ENCODE results near the gene ETDB. TPM values are rescaled to one million over a fixed set of nuclear protein-coding genes. Genes with fewer than 3 reads are reported as not detected.

Gene ETDB
- total and polyA plus RNA-seq, 8 donors, result 0.33 TPM; not detected in 7

DNA sequence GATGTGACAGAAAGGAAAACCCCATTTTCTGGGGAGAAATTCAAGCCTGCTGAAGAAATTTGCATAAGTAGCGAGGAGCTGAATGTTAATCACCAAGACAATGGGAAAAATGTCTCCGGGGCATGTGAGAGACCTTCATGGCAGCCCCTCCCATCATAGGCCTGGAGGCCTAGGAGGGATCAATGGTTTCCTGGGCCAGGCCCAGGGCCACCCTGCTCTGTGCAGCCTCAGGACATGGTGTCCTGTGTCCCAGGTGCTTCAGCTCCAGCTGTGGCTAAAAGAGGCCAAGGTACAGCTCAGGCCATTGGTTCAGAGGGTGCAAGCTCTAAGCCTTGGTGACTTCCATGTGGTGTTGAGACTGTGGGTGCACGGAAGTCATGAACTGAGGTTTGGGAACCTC, 31.2 kb downstream of the ETDB start:
- no peak overlapping the region for H3K4me3 ChIP-seq
- no peaks in the 10 kb centered on the region for H3K36me3 ChIP-seq
- intact Hi-C loops (cut with DNase I), result loop anchor here in 1 of 2 donors (10.0 kb wide), 1 partner anchor 124 kb away; no protein-coding TSS in a partner anchor
- no peaks in the 10 kb centered on the region for H3K4me1 ChIP-seq
- no peak overlapping the region for H3K27ac ChIP-seq
- TF ChIP-seq, protein P1, sequence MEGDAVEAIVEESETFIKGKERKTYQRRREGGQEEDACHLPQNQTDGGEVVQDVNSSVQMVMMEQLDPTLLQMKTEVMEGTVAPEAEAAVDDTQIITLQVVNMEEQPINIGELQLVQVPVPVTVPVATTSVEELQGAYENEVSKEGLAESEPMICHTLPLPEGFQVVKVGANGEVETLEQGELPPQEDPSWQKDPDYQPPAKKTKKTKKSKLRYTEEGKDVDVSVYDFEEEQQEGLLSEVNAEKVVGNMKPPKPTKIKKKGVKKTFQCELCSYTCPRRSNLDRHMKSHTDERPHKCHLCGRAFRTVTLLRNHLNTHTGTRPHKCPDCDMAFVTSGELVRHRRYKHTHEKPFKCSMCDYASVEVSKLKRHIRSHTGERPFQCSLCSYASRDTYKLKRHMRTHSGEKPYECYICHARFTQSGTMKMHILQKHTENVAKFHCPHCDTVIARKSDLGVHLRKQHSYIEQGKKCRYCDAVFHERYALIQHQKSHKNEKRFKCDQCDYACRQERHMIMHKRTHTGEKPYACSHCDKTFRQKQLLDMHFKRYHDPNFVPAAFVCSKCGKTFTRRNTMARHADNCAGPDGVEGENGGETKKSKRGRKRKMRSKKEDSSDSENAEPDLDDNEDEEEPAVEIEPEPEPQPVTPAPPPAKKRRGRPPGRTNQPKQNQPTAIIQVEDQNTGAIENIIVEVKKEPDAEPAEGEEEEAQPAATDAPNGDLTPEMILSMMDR (IDR thresholded peaks at IDR 0.05), result no peak
- ATAC-seq (no peak), DNase-seq (no peak)
- no peaks in the 10 kb centered on the region for H3K9me3 ChIP-seq
- no peaks in the 10 kb centered on the region for H3K27me3 ChIP-seq

DNA sequence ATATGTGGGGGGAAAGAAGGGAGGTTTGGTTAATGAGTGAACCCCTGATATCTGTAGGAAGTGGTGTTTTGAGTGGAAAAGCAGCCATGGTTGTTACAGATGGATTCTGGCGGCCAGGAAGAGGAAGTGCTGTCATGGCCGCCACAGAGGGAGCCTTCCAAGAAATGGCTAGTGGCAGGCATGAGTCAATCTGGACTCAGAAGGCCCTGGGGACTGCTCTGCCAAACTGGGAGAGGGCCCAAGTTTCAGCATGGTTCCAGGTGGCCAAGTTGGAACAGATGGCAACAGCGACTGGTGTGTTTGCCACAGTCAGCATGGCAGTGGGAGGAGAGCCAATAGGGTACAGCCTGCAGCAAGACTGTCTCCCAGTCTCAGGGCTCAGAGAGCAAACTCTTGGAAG, 32.5 kb downstream of the ETDB start:
- ATAC-seq, result no peak
- TF ChIP-seq, protein P1 (IDR thresholded peaks at IDR 0.05), result no peak
- Histone ChIP-seq H3K9me3 (no peaks in the 10 kb centered on the region), H3K27ac (no peak overlapping the region), H3K4me3 (no peak overlapping the region), H3K36me3 (no peaks in the 10 kb centered on the region), H3K27me3 (no peaks in the 10 kb centered on the region), H3K4me1 (no peaks in the 10 kb centered on the region)
- DNase-seq, result no peak
- intact Hi-C loops (cut with DNase I), result loop anchor here in 1 of 2 donors (10.0 kb wide), 1 partner anchor 123 kb away; no protein-coding TSS in a partner anchor

DNA sequence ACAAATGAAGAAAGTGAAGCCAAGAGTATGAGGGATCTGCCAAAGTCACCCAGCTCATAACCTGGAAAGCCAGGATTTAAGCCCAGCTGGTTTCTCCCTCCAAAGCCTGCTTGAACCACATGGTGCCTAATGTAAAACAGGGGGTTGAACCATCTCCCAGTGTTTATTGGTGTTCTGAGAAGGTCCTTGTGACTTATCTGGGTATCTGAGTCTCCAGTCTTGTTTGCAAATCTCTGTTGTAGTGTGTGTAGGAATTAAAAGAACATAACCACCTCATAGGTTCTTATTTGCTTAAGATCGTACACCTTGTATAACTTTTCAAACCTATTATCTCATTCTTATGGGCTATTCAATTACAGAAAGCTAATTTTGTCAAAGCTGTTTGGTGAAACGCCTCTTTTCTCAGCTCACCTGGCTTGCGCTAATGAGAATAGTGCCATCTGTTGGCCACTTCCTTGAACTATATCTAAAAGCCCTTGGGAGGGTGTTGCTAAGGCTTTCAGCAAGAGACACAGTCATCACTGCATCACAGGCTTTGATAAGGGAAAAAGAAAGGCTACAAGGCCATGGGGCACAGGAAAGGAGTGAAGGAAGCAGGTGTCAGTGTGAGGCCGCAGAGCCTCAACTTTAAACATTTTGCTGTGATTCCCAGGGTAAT, 34.0 kb downstream of the ETDB start:
- no peak overlapping the region for H3K4me3 ChIP-seq
- DNase-seq (peak in 2 of 4 donors; percentile 28 to 48), ATAC-seq (peak; percentile 96)
- intact Hi-C loops (cut with DNase I), result loop anchor here in 1 of 2 donors (10.0 kb wide), 1 partner anchor 122 kb away; no protein-coding TSS in a partner anchor
- TF ChIP-seq, protein P1 (IDR thresholded peaks at IDR 0.05), result peak; percentile 51 to 52
- no peak overlapping the region for H3K27ac ChIP-seq
- H3K9me3 ChIP-seq, result no peaks in the 10 kb centered on the region
- H3K36me3 ChIP-seq, result no peaks in the 10 kb centered on the region
- H3K4me1 ChIP-seq, result no peaks in the 10 kb centered on the region
- no peaks in the 10 kb centered on the region for H3K27me3 ChIP-seq

DNA sequence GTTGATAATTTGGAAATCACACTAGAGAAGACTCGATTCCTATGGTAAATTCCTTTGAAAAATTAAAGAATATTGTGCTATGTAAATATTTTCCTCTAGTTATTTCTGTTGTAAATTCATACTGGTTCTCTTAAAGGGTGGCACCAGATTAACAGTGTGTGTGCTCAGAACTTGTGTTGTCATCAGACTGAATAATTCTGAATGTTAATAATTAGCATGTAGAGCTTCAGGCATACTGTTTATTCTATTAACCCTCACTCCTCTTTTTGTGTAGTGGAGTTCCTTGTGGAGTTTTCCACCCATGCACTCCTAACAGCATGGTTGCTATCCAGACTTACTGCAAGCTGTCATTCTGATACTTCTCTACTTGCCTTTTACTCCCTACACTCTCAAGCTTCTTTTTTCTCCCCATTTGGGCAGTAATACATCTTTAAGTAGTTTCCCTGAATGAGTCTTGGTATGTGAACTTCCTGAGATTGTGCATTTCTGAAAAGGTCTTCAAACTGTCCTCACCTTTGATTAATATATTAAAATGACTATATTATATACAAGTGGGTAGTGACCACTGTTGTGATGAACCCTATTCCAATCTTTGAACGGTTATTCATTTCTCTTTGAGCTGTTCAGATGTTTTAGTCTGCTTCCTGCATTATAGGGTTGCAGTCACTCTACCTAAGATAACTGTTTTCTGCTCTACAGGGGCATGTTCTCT, 38.5 kb downstream of the ETDB start:
- no peak overlapping the region for H3K4me3 ChIP-seq
- no peak for DNase-seq
- H3K27me3 ChIP-seq, result no peaks in the 10 kb centered on the region
- ATAC-seq, result no peak
- no peaks in the 10 kb centered on the region for H3K4me1 ChIP-seq
- intact Hi-C loops (cut with DNase I), result loop anchor here in 1 of 2 donors (10.0 kb wide), 1 partner anchor 117 kb away; no protein-coding TSS in a partner anchor
- no peaks in the 10 kb centered on the region for H3K36me3 ChIP-seq
- no peak overlapping the region for H3K27ac ChIP-seq
- TF ChIP-seq, protein P1 (IDR thresholded peaks at IDR 0.05), result no peak
- H3K9me3 ChIP-seq, result no peaks in the 10 kb centered on the region

Other genes starting within 250 kb of the ETDB start
- gene MOSPD1, start 205.3 kb downstream of the ETDB start, total RNA-seq, result 10 to 100 TPM; 12.0 to 15.8 TPM
- gene MOSPD1, start 205.3 kb downstream of the ETDB start, polyA plus RNA-seq (ENCODE audit: insufficient read length in 6 of 6), result 10 to 100 TPM; 12.6 to 15.6 (median 13.4) TPM
- 1 to 10 TPM; 3.0 to 4.4 TPM for gene SMIM10, start 129.5 kb downstream of the ETDB start, total RNA-seq
- 1 to 10 TPM; 6.1 to 8.2 (median 7.1) TPM for gene SMIM10, start 129.5 kb downstream of the ETDB start, polyA plus RNA-seq (ENCODE audit: insufficient read length in 6 of 6)
- gene RTL8B, start 98.0 kb downstream of the ETDB start, total RNA-seq, result 10 to 100 TPM; 15.4 to 18.7 TPM
- gene RTL8B, start 98.0 kb downstream of the ETDB start, polyA plus RNA-seq (ENCODE audit: insufficient read length in 6 of 6), result 10 to 100 TPM; 15.2 to 22.4 (median 20.7) TPM
- 100 to 1,000 TPM in 1 of 2 donors, 10 to 100 TPM in 1; 89.5 to 132 TPM for gene RTL8C, start 88.2 kb downstream of the ETDB start, total RNA-seq
- gene RTL8C, start 88.2 kb downstream of the ETDB start, polyA plus RNA-seq (ENCODE audit: insufficient read length in 6 of 6), result 100 to 1,000 TPM; 171 to 253 (median 219) TPM
- 10 to 100 TPM; 30.0 to 36.6 TPM for gene RTL8A, start 68.4 kb downstream of the ETDB start, total RNA-seq
- 10 to 100 TPM; 61.0 to 74.3 (median 71.5) TPM for gene RTL8A, start 68.4 kb downstream of the ETDB start, polyA plus RNA-seq (ENCODE audit: insufficient read length in 6 of 6)
- 1 to 10 TPM; 1.9 to 3.3 TPM for gene SMIM10L2B, start 21.8 kb downstream of the ETDB start, total RNA-seq
- gene SMIM10L2B, start 21.8 kb downstream of the ETDB start, polyA plus RNA-seq (ENCODE audit: insufficient read length in 6 of 6), result 1 to 10 TPM; 2.8 to 4.6 (median 4.3) TPM
- not detected for gene CT55, start 50.9 kb upstream of the ETDB start, total RNA-seq
- gene CT55, start 50.9 kb upstream of the ETDB start, polyA plus RNA-seq (ENCODE audit: insufficient read length in 6 of 6), result under 1 TPM in 5 of 6 donors, not detected in 1; 0.16 to 0.43 (median 0.23) TPM
- gene ETDA, start 131.5 kb upstream of the ETDB start, total RNA-seq, result not detected
- under 1 TPM in 4 of 6 donors, not detected in 2; 0.28 to 0.43 (median 0.38) TPM for gene ETDA, start 131.5 kb upstream of the ETDB start, polyA plus RNA-seq (ENCODE audit: insufficient read length in 6 of 6)
- not detected for gene ETDC, start 189.0 kb upstream of the ETDB start, total RNA-seq
- 1 to 10 TPM in 4 of 6 donors, not detected in 2; 1.2 to 1.7 (median 1.3) TPM for gene ETDC, start 189.0 kb upstream of the ETDB start, polyA plus RNA-seq (ENCODE audit: insufficient read length in 6 of 6)
- 10 to 100 TPM in 1 of 2 donors, 1 to 10 TPM in 1; 9.3 to 11.0 TPM for gene ZNF75D, start 223.6 kb upstream of the ETDB start, total RNA-seq
- gene ZNF75D, start 223.6 kb upstream of the ETDB start, polyA plus RNA-seq (ENCODE audit: insufficient read length in 6 of 6), result 10 to 100 TPM; 22.4 to 28.7 (median 27.5) TPM
- 1 to 10 TPM; 6.2 to 6.4 TPM for gene ZNF449, start 224.3 kb upstream of the ETDB start, total RNA-seq
- gene ZNF449, start 224.3 kb upstream of the ETDB start, polyA plus RNA-seq (ENCODE audit: insufficient read length in 6 of 6), result 10 to 100 TPM; 11.7 to 13.1 (median 12.2) TPM

Data from left lung (tissue), 10 donors.